ENCODE data around the gene ARHGAP15. TPM values are rescaled to one million over a fixed set of nuclear protein-coding genes. Genes with fewer than 3 reads are reported as not detected.

ARHGAP15 gene
- total RNA-seq, 2 donors from 2014 or later: 0.86 TPM; not detected in 1

DNA sequence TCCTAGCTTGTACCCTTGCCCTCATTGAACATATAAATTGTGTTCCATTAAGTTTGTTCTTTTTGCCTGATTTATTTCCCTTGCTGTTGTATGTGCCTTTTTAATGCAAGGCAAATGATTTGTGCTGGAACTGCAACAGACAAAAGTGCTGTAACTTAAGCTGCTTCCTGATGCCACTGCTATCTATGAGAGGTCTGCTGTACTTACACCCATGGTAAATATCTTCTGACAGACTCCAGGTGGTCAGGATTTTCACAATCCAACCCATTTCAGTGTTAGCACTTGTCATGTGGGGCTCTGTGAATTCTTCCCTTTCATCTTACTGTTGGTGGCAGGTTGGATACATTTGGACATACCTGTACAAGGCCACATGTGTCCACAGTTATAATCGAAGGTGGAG is 63.5 kb downstream of the ARHGAP15 start:
- WGBS, 2 experiments (ENCODE audit: insufficient coverage in 1 of 2, insufficient read length in 1 of 2): 89% methylated on average over 1 of the region's 1 CpG; no CpG with 5 or more reads in 1 of the 2 experiments
- DNase-seq: no peak
- no peaks in the 10 kb centered on the region for H3K36me3 ChIP-seq (ENCODE audit: control insufficient read depth, insufficient read depth, low read length)
- H3K27ac Mint-ChIP-seq: peak overlapping the region; percentile 27
- H3K36me3 Mint-ChIP-seq (ENCODE audit: low read depth): no peaks in the 10 kb centered on the region
- H3K4me1 ChIP-seq (ENCODE audit: control insufficient read depth, insufficient read depth, low read length): peaks cover 5% of the 10 kb centered on the region
- no peak overlapping the region for H3K27ac ChIP-seq (ENCODE audit: low read depth, low read length)
- TF ChIP-seq CTCF (conservative IDR thresholded peaks at IDR 0.05): no peak
- H3K9me3 Mint-ChIP-seq: peaks cover 2% of the 10 kb centered on the region
- peaks cover 24% of the 10 kb centered on the region for H3K4me1 Mint-ChIP-seq
- no peaks in the 10 kb centered on the region for H3K27me3 Mint-ChIP-seq (ENCODE audit: insufficient read depth)
- H3K4me3 ChIP-seq (ENCODE audit: low read length): peak overlapping the region; percentile 11
- H3K9me3 ChIP-seq (ENCODE audit: control insufficient read depth, low read length): peaks cover 6% of the 10 kb centered on the region
- H3K9ac ChIP-seq (ENCODE audit: extremely low read depth, low read length, poor library complexity, severe bottlenecking): no peak overlapping the region
- H3K27me3 ChIP-seq (ENCODE audit: control insufficient read depth, insufficient read depth, low read length, poor library complexity, severe bottlenecking): no peaks in the 10 kb centered on the region
- no peak overlapping the region for H3K4me3 Mint-ChIP-seq

DNA sequence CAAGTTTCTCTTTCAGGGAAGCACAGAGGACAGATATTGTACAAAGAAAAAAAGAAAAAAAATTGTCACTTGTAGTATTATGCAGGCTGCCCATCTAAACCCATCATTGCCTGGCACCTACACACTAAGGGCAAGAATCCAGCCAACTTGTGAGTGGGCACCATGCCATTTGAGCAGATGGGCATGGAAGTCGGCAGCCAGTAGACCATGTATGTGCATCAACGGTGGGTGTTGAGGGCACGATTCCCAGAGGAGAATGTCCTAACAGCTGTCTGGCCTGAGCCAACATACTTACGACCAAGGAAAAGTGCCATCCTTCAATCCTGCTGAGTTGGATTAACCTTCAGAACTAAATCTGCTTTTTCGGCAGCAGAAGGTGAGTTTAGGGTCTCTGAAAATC is 63.9 kb downstream of the ARHGAP15 start:
- H3K27ac ChIP-seq (ENCODE audit: low read depth, low read length): no peak overlapping the region
- Mint-ChIP-seq H3K9me3 (peaks cover 2% of the 10 kb centered on the region), H3K4me1 (peaks cover 24% of the 10 kb centered on the region), H3K4me3 (no peak overlapping the region), H3K27ac (peak overlapping the region; percentile 27), H3K36me3 (ENCODE audit: low read depth) (no peaks in the 10 kb centered on the region), H3K27me3 (ENCODE audit: insufficient read depth) (no peaks in the 10 kb centered on the region)
- TF ChIP-seq CTCF (conservative IDR thresholded peaks at IDR 0.05): no peak
- WGBS, 2 experiments (ENCODE audit: insufficient coverage in 1 of 2, insufficient read length in 1 of 2): 61 to 72% methylated on average over 4 to 5 of the region's 5 CpGs
- H3K9ac ChIP-seq (ENCODE audit: extremely low read depth, low read length, poor library complexity, severe bottlenecking): no peak overlapping the region
- H3K4me1 ChIP-seq (ENCODE audit: control insufficient read depth, insufficient read depth, low read length): peaks cover 5% of the 10 kb centered on the region
- DNase-seq: peak; percentile 60
- no peaks in the 10 kb centered on the region for H3K27me3 ChIP-seq (ENCODE audit: control insufficient read depth, insufficient read depth, low read length, poor library complexity, severe bottlenecking)
- peak overlapping the region; percentile 11 for H3K4me3 ChIP-seq (ENCODE audit: low read length)
- peaks cover 6% of the 10 kb centered on the region for H3K9me3 ChIP-seq (ENCODE audit: control insufficient read depth, low read length)
- no peaks in the 10 kb centered on the region for H3K36me3 ChIP-seq (ENCODE audit: control insufficient read depth, insufficient read depth, low read length)

- peaks cover 24% of the 10 kb centered on the region for H3K4me1 Mint-ChIP-seq
- 94% methylated on average over 3 of the region's 4 CpGs; no CpG with 5 or more reads in 1 of the 2 experiments for WGBS, 2 experiments (ENCODE audit: insufficient coverage in 1 of 2, insufficient read length in 1 of 2)
- H3K36me3 Mint-ChIP-seq (ENCODE audit: low read depth): no peaks in the 10 kb centered on the region
- Histone ChIP-seq H3K27me3 (ENCODE audit: control insufficient read depth, insufficient read depth, low read length, poor library complexity, severe bottlenecking) (no peaks in the 10 kb centered on the region), H3K9me3 (ENCODE audit: control insufficient read depth, low read length) (peaks cover 6% of the 10 kb centered on the region), H3K4me3 (ENCODE audit: low read length) (no peak overlapping the region), H3K27ac (ENCODE audit: low read depth, low read length) (no peak overlapping the region), H3K36me3 (ENCODE audit: control insufficient read depth, insufficient read depth, low read length) (no peaks in the 10 kb centered on the region), H3K4me1 (ENCODE audit: control insufficient read depth, insufficient read depth, low read length) (peaks cover 5% of the 10 kb centered on the region), H3K9ac (ENCODE audit: extremely low read depth, low read length, poor library complexity, severe bottlenecking) (no peak overlapping the region)
- TF ChIP-seq CTCF (conservative IDR thresholded peaks at IDR 0.05): no peak
- no peak for DNase-seq
- H3K9me3 Mint-ChIP-seq: peaks cover 2% of the 10 kb centered on the region
- H3K27me3 Mint-ChIP-seq (ENCODE audit: insufficient read depth): peaks cover 2% of the 10 kb centered on the region
- no peak overlapping the region for H3K27ac Mint-ChIP-seq
- H3K4me3 Mint-ChIP-seq: no peak overlapping the region
Measured at GRCh38 chr2:143195511-143195910, 66.3 kb downstream of the ARHGAP15 start.
